Right atrium auricular region (tissue), 2 donors: ENCODE measurements around the gene FANCC. TPM values are rescaled to one million over a fixed set of nuclear protein-coding genes. Genes with fewer than 3 reads are reported as not detected.

Experiments
- DNase-seq: peaks from one replicate; pipeline ENCODE4 v3.0.0-alpha.2; 2019; ENCODE audit warnings: low spot score
- H3K27ac ChIP-seq, 2 donors: fragments of 200-600 bp; sonication (generic); 1 replicate in 1 of 2; 2 replicates in 1 of 2; pipeline ENCODE4 v1.5.1; 2016 to 2019
- H3K27me3 ChIP-seq, 2 donors: fragments of 200-600 bp; sonication (generic); one replicate each; pipeline versions ENCODE4 v1.5.1 to v1.6.0; 2017 to 2019
- H3K36me3 ChIP-seq: fragments of 200-600 bp; sonication (generic); one replicate; pipeline ENCODE4 v1.5.1; 2016
- H3K4me1 ChIP-seq, 2 donors: fragments of 200-600 bp; sonication (generic); one replicate each; pipeline versions ENCODE4 v1.5.1 to v1.6.0; 2017 to 2019
- H3K4me3 ChIP-seq, 2 donors: fragments of 200-600 bp; sonication (generic); 1 replicate in 1 of 2; 2 replicates in 1 of 2; pipeline ENCODE4 v1.5.1; 2017 to 2019; ENCODE audit warnings: mild to moderate bottlenecking in 1 of 2, moderate library complexity in 1 of 2
- H3K9me3 ChIP-seq, 2 donors: fragments of 200-600 bp; sonication (generic); one replicate each; pipeline ENCODE4 v1.5.1; 2019
- total RNA-seq, 2 donors: library from RNA; depleted of rRNA; stranded (reverse); fragments of >200 nt; gene quantifications; one replicate each; pipeline ENCODE4 v1.1.0, GENCODE V29; 2016
- TF ChIP-seq, protein P1 (sequence below), 2 donors: fragments of 200-600 bp; sonication (generic); IDR thresholded peaks; one replicate each; pipeline ENCODE4 v1.5.1; 2019; ENCODE audit warnings: antibody characterized with exemption in 2 of 2

Gene FANCC
- total RNA-seq, 2 donors from 2014 or later = 1.8 to 6.2 TPM

DNA sequence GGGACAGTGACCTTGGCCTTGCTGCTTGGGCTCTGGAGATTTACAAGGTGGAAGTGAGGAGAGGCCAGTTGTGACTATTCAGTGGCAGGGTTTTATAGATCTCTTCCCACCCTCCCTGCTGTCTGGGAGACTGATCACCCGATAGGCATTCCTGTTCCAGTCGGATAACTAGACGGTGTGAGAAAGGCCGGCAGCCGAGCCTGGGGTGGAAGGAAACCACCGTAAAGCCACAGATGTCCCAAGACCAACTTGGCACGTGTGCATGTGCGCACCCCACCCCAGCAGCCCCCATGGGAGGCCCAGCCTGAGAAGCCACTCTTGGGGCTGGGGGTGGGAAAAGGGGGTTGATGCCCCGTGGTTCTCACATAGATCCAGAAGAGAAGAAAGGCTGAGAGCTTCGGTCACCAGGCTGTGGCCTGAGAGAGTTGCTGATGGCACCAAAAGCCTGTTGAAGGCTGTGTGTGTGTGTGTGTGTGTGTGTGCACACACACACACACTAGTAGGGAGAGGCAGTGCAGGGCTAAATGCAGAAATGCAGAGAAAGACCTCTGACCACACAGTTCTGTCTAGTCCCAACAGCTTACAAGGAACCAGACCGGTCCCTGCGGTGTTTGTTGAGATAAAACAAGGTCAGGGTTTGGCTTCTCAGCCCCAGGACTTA lies 225.8 kb downstream of the FANCC start:
- DNase-seq = no peak
- TF ChIP-seq, protein P1, sequence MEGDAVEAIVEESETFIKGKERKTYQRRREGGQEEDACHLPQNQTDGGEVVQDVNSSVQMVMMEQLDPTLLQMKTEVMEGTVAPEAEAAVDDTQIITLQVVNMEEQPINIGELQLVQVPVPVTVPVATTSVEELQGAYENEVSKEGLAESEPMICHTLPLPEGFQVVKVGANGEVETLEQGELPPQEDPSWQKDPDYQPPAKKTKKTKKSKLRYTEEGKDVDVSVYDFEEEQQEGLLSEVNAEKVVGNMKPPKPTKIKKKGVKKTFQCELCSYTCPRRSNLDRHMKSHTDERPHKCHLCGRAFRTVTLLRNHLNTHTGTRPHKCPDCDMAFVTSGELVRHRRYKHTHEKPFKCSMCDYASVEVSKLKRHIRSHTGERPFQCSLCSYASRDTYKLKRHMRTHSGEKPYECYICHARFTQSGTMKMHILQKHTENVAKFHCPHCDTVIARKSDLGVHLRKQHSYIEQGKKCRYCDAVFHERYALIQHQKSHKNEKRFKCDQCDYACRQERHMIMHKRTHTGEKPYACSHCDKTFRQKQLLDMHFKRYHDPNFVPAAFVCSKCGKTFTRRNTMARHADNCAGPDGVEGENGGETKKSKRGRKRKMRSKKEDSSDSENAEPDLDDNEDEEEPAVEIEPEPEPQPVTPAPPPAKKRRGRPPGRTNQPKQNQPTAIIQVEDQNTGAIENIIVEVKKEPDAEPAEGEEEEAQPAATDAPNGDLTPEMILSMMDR (IDR thresholded peaks at IDR 0.05) = no peak
- peaks cover 3 to 90% of the 10 kb centered on the region in 2 donors for H3K4me1 ChIP-seq
- H3K36me3 ChIP-seq = peaks cover 59% of the 10 kb centered on the region
- peak overlapping the region; percentile 71 to 85 for H3K27ac ChIP-seq
- no peak overlapping the region for H3K4me3 ChIP-seq
- H3K9me3 ChIP-seq = no peaks in the 10 kb centered on the region
- H3K27me3 ChIP-seq = no peaks in the 10 kb centered on the region

DNA sequence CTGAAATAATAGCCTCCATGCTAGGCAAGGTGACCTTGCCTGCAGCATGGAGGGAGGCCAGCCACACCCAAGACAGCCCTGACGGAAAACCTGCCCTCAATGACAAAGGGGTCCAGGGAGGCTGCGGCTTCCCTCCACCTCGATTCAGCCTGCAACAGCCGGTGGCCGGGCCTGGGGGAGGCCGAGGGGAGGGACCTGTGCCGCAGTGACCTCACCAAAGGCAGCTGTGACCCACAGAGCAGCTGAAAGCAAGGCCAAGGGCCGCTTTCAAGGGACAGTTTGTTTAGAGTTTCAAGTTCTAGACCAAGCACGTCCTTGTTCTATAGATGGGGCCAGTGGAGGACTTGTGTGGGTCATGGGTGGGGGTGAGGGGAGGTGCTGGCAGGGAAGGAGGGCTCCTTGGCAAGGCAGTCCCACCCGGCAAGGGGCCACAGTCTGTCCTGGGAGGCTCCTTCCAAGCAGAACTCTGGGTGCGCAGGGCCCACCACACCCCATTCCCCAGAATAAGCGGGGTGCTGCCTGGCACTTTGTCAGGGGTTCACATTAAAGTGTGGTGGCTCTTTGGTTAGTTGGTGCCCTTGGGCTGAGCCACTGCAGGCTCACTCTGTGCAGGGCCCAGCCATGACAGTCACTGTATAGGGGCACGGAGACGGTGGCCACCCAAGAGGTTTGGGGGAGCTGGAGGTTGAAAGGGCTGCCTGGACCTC lies 226.5 kb downstream of the FANCC start:
- no peaks in the 10 kb centered on the region for H3K9me3 ChIP-seq
- no peak overlapping the region for H3K4me3 ChIP-seq
- H3K27me3 ChIP-seq = no peaks in the 10 kb centered on the region
- TF ChIP-seq, protein P1 (IDR thresholded peaks at IDR 0.05) = no peak
- H3K27ac ChIP-seq = peak overlapping the region; percentile 71 to 85
- no peak for DNase-seq
- H3K36me3 ChIP-seq = peaks cover 62% of the 10 kb centered on the region
- peaks cover 3 to 89% of the 10 kb centered on the region in 2 donors for H3K4me1 ChIP-seq

DNA sequence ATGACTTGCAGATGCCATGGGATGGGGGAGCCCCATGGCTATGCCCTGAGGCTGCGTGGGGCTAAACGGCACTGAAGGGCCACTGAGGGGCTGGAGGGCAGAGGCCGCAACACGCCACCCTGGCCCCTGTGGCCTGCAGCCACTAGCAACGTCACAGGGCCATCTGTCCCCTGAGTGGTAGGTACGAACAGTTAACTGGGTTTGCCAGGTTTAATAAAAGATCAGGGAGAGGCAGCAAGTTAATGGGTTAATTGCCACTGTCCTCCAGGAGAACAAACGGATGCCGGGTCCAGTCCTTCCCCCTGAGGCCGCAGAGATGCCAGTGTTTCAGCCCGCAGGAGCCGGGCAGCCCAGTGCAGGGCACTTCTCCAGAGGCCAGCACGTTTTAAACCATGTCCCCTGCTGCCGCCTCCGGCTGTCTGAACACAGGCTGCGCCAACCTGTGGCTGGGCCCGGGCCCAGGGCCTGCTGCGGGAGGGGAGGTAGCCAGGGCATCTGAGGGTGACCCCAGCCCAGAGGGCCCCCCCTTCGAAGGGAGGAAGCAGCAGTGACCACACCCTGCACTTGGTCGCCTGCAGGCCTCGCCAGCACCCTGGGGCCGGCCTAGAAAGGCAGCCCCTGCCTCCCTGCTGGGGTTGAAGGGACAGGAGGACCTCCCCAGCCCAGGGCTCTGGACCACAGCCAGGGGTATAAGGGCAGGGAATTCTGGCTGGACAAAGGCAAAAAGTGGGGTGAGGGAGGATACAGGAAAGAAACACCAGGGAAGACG lies 227.3 kb downstream of the FANCC start:
- TF ChIP-seq, protein P1 (IDR thresholded peaks at IDR 0.05) = peak in 1 of 2 donors; percentile 20
- peak overlapping the region; percentile 71 to 85 for H3K27ac ChIP-seq
- peaks cover 3 to 89% of the 10 kb centered on the region in 2 donors for H3K4me1 ChIP-seq
- no peaks in the 10 kb centered on the region for H3K27me3 ChIP-seq
- no peak overlapping the region for H3K4me3 ChIP-seq
- DNase-seq = no peak
- H3K36me3 ChIP-seq = peaks cover 69% of the 10 kb centered on the region
- H3K9me3 ChIP-seq = no peaks in the 10 kb centered on the region

DNA sequence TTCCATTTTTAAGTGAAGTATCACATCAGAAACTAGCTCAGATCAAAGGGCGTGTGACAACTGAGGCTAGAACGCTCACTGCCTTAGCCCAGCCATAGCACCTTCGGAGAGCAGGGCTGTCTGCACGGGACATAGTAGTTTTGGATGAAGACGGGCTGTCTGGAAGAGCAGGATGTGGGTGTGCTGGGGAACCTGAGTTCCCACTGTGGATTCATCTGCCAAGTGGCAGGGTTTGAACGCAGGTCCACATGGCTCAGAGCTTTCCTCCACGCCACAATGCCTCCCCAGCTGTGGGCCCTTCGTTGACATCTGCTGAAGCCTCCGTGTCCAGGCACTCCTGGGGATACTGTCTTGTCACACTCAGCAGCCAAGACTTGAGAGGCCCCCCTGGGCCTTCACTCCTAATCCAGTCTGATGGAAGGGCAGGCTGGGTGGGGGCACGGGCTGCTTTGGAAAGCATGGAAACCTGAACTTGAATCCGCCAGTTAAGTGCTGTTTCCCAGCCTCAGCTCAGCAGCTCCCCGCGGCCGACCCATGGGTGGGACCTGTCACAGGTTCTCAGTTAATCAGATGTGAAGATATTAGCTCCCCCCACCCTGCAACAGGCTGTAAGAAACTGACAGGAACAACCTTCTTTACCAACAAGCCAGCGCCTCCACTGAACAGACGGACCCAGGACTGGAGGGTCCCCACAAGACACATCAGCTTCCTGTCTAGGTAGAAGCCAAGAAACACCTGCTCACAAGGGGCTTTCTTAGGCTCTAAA lies 228.1 kb downstream of the FANCC start:
- TF ChIP-seq, protein P1 (IDR thresholded peaks at IDR 0.05) = no peak
- Histone ChIP-seq H3K4me3 (no peak overlapping the region), H3K27ac (peak overlapping the region; percentile 71 to 85), H3K9me3 (no peaks in the 10 kb centered on the region), H3K36me3 (peaks cover 70% of the 10 kb centered on the region), H3K4me1 (peaks cover 3 to 91% of the 10 kb centered on the region in 2 donors), H3K27me3 (no peaks in the 10 kb centered on the region)
- DNase-seq = no peak

DNA sequence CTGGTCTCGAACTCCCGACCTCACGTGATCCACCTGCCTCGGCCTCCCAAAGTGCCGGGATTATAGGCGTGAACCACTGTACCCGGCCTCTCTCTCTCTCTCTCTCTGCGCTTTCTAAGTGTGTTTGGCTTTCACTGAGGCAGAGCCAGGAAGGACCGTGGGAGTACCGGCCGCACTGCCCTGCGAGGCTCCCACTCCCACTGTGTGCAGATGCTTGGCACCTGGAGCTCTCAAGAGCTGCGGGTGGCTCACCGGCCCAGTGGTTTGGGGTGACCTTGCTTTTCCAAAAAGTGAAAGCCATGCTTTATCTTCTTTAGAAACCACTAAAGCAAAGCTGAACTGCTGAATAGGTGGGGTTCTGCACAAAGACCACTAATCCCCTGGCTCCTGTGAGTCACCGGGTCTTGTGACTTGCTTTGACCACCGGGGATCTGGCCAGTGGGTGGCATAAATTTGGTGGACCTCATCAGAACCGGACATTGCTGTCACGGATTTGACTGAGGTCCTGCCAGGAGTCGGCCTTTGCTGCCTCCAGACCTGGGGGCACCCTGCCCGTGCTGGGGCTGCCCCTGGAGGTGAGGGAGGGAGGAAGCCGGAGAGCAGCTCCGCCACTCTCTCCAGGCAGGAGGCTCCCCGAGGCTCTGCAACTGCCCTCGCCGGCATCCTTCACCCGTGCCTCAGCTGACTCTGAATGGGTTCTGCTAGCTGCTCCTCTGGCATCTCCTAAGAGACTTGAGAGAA lies 228.9 kb downstream of the FANCC start:
- no peaks in the 10 kb centered on the region for H3K27me3 ChIP-seq
- H3K4me1 ChIP-seq = peaks cover 3 to 85% of the 10 kb centered on the region in 2 donors
- no peak overlapping the region for H3K4me3 ChIP-seq
- no peak for DNase-seq
- TF ChIP-seq, protein P1 (IDR thresholded peaks at IDR 0.05) = no peak
- peak overlapping the region; percentile 71 to 85 for H3K27ac ChIP-seq
- H3K9me3 ChIP-seq = no peaks in the 10 kb centered on the region
- H3K36me3 ChIP-seq = peaks cover 69% of the 10 kb centered on the region
